GM19468 (cell line): Measurements from ENCODE around the gene RPS6KA2.
A peak's percentile ranks its signal among the peaks of the same experiment; 100 is the strongest.

ENCODE experiments used
- ATAC-seq: cut with Tn5 transposase; IDR thresholded peaks from one replicate; pipeline ENCODE4 v1.9.1; 2021; ENCODE audit warnings: mild to moderate bottlenecking, moderate library complexity, moderate number of reproducible peaks; ENCODE audit not compliant: unreplicated experiment; ENCODE audit errors: extremely low read depth

Gene RPS6KA2

DNA sequence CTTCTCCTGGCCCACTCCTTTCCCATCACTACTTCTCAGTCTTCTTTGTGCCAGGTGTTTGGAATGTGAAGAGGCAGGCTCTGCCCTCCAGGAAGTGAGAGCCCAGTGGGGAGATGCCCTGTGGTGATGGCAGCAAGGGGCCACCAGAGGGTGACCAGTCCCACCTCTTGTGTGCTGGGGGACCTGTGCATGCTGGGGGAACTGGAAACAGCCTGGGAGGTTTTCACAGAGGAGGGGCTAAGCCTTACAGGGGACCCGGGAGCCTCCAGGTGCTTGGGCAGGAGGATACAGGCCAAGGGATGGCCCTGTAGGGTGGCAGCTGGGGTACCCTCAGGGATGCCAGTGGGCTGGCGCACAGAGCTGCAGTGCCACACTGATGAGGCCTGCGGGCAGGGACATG lies 112.9 kb downstream of the RPS6KA2 start:
- ATAC-seq = no peak

DNA sequence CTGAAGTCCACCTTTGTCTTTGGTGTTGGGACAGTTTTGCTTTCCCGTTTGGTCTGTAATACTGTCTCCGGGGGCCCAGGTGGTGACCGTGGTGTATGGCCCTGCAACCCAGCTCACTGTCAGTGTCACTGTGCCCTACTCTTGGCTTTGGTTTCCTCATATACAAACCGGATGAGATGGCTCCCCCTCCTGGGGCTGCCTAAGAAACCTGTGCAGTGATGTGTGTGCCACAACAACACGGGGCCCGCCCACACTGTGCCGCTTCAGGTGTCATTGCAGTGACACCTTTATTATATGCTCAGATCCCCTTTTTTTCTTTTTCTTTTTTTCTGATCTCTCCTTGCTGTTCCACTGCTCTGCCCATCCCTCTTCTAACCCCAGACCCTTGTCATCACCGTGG lies 114.5 kb downstream of the RPS6KA2 start:
- ATAC-seq = peak; percentile 88

DNA sequence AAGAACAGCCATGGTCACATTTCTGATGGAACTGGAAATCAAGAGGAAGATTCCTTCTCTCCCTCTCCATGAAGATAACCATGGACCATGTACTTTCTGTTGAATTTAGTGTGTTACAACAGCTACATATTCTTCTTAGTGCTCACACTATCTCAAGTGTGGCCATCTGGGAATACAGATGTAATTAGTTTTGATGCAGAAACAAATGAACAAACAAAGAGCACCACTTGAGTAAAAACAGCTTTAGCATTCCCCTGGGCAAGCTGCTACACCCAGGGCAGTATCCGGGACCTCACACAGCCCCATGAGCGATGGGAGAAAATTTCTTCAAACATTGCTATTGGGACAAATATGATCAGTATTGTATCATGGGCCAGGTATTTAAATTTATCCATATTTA lies 115.7 kb downstream of the RPS6KA2 start:
- no peak for ATAC-seq

DNA sequence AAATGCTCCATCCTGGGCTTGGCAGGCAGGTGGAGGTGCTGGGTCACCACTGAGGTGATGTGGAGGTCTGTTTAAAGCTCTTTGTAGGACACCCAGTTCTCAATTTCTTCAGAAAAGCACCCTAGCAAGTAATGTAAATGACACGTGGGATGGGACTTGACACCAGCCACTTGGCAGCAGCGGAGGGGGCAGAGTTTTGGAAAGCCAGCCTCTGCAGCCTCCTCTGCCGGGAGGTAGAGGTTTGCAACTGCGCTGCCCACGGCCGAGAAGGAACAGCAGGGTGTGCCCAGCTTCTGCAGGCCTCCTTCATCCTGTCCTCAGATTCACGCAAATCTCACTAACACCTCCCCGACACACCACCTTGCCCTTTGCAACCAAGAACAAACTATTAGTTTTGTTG lies 117.9 kb downstream of the RPS6KA2 start:
- no peak for ATAC-seq

DNA sequence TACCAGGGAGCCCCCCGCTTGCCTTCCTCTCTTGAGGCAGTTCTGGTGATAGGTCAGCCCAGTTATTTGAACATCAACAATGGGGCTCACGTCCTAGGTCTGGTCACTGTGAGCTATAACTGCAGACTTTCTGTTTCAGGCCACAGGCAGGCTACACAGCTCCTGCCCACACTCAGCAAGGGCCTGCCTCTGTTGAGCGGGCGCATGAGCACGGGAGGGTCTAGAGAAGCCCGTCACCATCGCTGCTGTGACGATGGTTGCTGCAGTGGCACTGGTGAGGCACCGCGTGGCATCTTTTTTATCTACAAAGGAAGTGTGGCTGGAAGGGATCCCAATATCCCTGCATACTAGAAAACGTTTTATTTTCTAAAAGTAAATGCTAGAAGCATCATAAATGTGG lies 118.3 kb downstream of the RPS6KA2 start:
- no peak for ATAC-seq

DNA sequence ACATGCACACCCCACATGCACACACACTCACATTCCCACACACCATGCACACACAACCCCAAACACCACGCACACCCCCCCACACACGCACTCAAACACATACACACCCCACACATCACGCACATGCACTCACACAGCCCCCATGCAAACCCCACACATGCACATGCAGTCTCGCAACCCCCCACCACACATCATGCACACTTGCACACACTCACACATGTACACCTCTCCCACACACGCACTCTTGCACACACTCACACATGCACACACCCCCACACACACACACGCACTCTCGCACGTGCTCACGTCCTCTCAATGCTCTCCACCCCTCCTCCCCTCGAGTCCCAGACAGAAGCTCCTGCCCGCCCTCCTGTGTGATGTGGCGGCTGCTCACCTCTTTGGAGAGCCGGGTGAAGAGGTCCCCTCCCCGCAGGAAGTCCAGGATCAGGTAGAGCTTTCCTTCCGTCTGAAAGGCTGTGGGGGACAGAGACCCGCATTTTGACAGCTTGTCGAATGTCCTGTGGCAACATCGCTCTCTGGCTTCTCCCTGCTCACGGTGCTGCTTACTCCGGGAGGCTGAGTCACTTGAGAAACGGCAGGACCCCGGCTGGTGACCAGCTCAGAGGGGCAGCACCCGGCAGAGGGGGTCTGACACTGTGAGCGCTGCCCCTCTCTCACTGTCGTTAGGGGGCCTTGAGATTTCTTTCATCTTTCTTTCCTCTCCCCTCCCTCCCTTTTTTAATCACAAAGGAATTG lies 119.1 kb downstream of the RPS6KA2 start:
- no peak for ATAC-seq

DNA sequence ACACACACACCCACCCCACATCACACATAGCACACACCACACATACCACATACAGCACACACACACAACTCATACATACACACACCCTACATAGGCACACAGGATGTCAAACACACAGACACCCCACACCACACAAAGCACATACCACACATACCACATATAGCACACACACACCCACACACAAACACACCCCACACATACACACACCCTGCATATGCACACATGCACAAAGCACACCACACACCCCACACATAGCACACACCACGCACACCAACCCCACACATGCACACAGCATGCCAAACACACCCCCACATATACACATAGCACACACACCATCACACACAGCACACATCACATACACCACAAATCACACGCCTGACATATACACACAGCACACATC lies 119.7 kb downstream of the RPS6KA2 start:
- no peak for ATAC-seq

DNA sequence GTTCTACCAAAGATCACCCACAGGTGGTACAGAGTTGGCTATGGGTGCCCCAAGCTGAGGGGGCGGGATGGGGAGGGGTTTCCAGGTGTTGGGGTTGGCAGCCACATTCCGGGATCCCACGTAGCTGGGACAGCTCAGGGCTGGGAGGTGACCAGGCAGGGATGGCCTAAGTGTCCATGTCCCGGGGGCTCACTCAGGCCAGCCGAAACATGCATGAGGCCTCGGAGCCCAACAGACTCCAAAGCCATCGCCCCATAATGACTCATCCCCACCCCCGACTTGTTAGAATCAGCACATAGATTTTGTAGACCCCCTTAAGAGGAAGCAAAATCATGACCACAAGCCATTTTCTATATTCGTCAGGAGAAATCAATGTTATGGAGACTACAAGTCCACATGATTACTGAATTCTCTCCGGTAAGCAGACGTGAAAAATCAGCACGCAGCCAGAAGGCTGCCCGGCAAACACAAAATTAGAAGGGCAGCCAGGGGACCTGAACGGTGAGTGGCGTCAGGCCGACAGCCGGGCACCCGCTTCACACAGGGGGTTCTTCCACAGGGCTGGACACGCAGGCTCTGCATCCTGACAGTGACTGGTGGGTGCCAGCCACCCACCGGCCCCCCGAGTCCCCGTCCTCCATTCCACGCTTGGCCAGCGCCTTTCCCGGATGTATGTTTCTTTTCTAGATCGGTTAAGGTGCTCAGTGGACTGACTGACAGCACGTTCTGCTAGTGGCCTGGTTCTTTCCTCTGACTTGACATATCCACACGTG lies 121.7 kb downstream of the RPS6KA2 start:
- ATAC-seq = no peak

DNA sequence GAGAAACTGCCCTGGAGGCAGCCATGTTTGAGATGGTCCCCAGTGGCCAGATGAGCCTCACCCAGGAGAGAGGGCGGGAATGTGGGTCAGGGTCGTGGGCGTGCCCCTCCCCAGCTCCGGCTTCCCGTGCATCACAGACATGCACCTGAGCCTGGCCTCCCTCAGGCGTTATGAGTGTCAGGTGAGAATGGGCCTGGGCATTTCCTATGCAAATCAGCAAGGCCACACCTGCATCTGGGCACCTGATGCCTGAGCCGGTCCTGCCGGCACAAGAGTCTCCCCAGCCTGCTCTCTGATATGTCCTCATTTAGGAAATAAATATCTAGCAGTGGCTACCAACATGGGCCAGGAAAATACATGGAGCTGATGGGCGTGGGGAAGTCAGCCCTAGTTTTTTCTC lies 123.0 kb downstream of the RPS6KA2 start:
- no peak for ATAC-seq

DNA sequence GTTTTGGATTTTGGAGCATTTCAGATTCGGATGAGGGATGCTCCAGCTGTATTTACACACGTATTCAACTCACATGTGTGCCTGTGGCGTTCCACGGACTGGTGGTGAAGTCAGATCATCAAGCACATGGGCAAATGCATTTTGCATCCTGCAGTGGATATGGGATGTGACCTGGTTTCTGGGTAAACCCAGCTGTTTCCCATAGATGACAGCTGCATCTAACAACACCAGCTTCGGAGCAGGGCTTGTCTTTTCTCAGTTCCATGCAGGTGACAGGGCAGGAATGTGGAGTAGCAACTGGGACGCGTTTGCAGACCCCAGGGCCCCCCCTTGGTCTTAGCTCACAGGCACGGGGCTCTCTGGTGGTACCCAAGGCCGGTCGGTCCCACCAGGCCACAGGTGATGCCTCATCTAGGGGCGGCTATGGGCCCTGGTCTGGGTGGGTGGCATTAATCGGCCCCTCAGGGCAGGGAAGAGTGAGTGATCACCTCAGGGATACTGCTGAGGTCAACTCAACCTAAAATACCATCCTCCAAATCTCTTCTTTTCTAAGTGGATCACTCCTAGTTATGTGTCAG lies 123.8 kb downstream of the RPS6KA2 start:
- no peak for ATAC-seq

DNA sequence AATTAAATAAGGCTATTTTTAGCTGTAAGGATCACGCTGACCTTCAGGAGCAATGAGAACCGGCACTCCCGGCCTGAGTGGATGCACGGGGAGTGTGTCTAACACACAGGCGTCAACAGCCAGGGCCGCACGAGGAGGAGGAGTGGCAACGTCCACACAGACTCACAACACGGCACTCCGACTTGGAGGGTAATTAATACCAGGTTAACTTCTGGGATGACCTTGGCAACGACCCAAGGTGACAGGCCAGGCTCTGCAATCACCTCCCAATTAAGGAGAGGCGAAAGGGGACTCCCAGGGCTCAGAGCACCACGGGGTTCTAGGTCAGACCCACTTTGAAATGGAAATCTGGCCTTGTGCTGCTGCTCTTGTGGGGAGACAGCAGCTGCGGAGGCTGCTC lies 124.6 kb downstream of the RPS6KA2 start:
- no peak for ATAC-seq

DNA sequence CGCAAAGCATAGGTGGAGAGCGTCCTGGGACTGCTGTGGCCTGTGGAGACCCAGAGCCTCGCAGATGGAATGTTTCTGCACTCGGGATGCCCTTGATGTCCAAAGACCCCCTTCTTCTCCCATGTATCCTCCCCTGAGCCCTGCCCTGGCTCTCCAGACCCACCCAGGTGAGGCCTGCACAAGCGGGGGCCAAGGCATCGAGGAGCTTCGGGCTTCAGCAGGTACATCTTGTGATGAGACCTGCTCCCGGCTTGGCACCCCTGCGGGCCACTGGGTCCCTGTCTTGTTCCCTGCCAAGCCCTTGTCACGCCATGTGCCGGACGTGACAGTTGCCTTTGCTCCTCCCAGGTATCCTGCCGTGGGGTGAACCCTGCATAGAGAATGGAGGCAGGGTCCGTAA lies 125.8 kb downstream of the RPS6KA2 start:
- no peak for ATAC-seq

DNA sequence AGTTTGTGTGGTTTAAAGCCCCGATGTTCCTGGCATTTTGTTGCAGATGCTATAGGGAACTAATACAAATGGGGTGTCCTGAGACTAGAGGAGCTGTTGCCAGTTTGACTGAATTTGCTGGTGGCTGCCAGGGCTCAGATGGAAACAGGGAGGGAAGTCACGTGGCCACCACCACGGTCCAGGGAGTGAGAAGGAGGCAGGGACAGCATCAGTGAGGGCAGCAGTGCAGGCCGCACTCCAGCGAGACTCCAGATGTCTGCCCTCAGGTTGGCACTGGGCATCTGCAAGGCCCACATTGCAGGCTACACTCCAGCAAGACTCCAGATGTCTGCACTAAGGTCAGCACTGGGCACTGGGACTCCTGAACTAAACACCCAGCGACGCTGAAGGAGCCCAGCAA lies 126.8 kb downstream of the RPS6KA2 start:
- ATAC-seq = no peak

DNA sequence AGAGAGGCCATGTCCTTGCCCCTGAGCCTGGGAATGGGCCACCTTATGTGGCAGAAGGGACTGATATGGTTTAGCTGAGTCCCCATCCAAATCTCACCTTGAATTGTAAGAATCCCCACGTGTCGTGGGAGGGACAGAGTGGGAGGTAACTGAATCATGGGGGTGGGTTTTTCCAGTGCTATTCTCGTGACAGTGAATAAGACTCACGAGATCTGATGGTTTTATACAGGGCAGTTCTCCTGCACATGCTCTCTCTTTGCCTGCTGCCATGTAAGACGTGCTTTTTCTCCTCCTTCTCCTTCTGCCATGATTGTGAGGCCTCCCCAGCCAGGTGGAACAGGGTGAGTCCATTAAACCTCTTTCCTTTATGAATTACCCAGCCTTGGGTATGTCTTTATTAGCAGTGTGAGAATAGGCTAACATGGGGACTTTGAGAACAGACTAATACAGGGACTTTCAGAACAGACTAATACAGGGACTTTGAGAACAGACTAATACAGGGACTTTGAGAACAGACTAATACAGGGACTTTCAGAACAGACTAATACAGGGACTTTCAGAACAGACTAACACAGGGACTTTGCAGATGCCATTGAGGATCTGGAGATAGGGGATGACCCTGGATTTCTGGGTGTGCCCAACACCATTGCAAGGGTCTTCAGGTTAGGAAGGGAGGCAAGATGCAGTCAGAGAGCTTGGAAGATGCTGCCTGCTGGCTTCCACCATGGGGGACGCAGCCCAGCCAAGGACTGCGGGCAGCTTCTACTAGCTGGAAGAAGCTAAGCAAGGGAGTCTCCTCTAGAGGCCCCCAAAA lies 127.5 kb downstream of the RPS6KA2 start:
- ATAC-seq = no peak

DNA sequence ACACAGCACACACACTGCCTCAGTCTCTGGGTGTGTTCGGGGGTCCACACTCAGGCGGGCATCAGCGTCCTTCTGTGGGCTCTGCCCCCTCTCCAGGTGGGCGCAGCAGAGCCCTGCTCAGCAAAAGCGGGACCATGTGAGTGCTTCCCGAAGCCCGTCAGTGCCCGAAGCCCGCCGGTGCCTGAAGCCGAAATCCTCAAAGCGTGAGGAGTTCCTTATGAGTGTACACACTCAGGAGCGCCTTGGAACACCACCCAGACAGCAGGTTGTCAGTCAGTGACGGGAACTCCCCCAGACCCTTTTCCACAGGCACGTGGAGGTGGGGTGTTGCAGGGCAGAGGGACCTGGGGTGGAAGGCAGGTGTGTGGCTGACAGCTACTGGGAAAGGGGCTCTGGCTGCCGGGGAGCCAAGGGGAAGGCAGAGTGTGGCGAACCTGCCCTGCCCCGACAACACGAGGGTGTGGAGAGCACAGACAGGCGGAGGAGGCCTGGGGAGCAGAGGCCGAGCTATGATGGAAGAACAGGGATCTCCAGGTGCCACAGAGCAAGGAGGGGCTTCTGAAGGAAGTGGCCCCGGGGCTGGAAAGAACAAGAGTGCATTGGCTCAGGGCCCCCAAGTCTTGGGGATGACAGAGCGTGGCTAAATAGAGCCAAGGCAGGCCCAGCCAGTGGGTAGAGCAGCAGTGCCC lies 128.2 kb downstream of the RPS6KA2 start:
- no peak for ATAC-seq

DNA sequence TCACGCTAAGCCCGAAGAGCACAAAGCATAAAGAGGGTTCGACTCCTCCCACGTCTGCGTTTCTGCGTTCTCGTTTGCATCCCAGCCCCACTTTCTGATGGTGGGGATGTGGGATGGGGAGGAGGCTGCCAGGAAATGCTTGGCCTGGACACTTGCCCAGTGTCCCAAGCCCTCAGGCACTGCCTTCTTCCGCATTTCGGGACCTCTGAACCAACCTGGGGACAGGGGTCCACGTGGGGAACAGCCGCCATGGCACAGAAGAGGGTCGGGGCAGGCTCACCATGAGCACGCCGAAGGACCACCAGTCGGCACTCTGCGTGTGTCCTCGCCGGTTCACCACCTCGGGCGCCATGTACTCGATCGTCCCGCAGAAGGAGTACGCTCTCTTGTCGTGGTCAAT lies 128.8 kb downstream of the RPS6KA2 start:
- ATAC-seq = no peak

DNA sequence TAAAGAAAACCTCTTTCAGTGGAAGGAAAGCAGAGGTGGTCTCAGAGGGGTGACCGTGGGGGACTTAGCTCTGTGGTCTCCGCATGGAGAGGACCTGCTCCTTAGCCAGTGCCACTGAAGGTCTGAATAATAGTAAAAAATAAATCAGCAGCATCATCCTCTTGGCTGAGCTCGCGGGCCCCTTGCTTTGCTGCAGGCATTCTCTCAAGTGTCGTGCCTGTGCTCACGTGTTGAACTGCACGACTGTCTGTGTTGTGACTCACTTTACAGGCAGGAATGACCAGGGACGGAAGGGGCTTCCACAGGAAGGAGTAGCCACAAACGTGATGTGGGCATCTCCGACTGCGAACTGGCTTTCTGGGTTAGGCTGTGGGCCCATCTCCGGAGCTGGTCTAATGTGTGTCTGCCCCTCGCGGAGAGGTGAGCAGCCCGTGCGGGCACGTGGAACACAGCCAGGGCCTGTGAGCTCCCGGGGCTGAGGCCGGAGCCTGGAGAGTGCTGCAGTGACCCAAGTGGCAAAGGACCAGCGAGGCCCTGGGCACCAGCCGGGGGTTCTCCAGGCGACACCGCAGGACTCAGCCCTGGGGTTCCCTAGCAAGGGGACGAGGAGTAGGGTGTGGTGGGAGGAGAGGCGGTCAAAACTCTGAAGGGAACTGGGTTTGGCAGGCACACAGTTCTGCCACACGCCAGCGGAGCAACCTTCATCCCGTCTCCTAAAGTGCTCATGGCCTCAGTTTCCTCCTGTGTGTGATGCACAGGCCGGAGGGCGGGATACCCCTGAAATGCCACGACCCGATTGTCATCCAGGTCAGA lies 129.8 kb downstream of the RPS6KA2 start:
- ATAC-seq = no peak

DNA sequence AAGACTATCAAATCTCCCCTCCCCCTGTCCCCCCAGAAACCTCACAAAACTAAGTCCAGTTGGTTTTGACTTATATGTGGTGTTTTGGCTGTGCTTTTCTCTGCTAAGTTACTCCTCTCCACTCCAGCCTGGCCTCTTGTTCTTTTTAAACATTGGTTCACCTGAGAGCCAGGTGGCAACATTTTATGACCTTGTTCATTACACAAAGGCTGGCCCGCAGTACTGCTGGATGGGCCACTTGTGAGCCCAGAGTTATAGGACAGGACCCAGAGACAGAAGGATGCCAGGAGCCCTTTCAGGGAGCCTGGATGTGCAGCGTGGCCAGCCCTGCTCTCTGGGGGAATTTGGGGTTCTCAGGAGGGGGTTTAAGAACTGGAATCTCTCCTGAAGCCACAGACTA lies 130.6 kb downstream of the RPS6KA2 start:
- ATAC-seq = no peak
